ENCODE measurements around the gene AKT2. TPM values are rescaled to one million over a fixed set of nuclear protein-coding genes. Genes with fewer than 3 reads are reported as not detected.

The AKT2 gene
- total RNA-seq, 1 experiment from 2014 or later: 150 TPM

GRCh38 chr19:40269216-40269940 is 15.8 kb downstream of the AKT2 start:
- H2AFZ ChIP-seq (ENCODE audit: low read length): no peak overlapping the region
- no peak overlapping the region for H4K91ac ChIP-seq (ENCODE audit: insufficient read length, low read depth, low read length)
- DNase-seq: no peak
- H2BK15ac ChIP-seq (ENCODE audit: low read depth, low read length): no peak overlapping the region
- peaks cover 38 to 44% of the 10 kb centered on the region in 2 experiments for H3K4me1 Mint-ChIP-seq
- peaks cover 10 to 18% (median 13%) of the 10 kb centered on the region in 3 experiments; a peak in 6 of 7 replicates for H3K36me3 Mint-ChIP-seq (ENCODE audit: insufficient read depth in 1 of 3, low read depth in 3 of 3)
- no peak overlapping the region for H2BK12ac ChIP-seq (ENCODE audit: insufficient read length, low read depth, low read length)
- no peaks in the 10 kb centered on the region for H3K27me3 ChIP-seq (ENCODE audit: insufficient read depth, low read length)
- no peaks in the 10 kb centered on the region for H3K79me1 ChIP-seq (ENCODE audit: insufficient read depth, low read depth, low read length, poor library complexity, severe bottlenecking)
- H3K9ac ChIP-seq (ENCODE audit: extremely low read depth, insufficient read length, low read length): no peak overlapping the region
- H3K9me3 Mint-ChIP-seq: no peaks in the 10 kb centered on the region
- H3K56ac ChIP-seq (ENCODE audit: insufficient read length, low read depth, low read length): no peak overlapping the region
- no peak overlapping the region for H2BK20ac ChIP-seq (ENCODE audit: low read depth, low read length, poor library complexity, severe bottlenecking)
- H3T11ph ChIP-seq (ENCODE audit: low read length): no peak overlapping the region
- no peaks in the 10 kb centered on the region; the same call in 1 of the 2 replicates for H3K27me3 Mint-ChIP-seq (ENCODE audit: low read depth)
- no peak overlapping the region for H3K18ac ChIP-seq (ENCODE audit: insufficient read length, low read depth, low read length)
- no peak overlapping the region for H4K5ac ChIP-seq (ENCODE audit: insufficient read length, low read depth, low read length)
- no peak overlapping the region for H3K14ac ChIP-seq (ENCODE audit: insufficient read depth, low read length)
- no peak overlapping the region for H3K4me3 Mint-ChIP-seq
- H3K27ac Mint-ChIP-seq: peak overlapping the region; percentile 61 to 72 (median 67); a peak in 5 of 7 replicates
- H2BK120ac ChIP-seq (ENCODE audit: low read depth, low read length, poor library complexity, severe bottlenecking): no peak overlapping the region
- H4K20me1 ChIP-seq (ENCODE audit: control insufficient read depth, insufficient read depth, insufficient read length): no peaks in the 10 kb centered on the region
- H3K23ac ChIP-seq (ENCODE audit: insufficient read length, low read depth, low read length): no peak overlapping the region
- WGBS (ENCODE audit: extremely low coverage, insufficient read length, low lambda C conversion rate): no CpG with 5 or more reads among the region's 11 CpGs
- no peak overlapping the region for H2AK5ac ChIP-seq (ENCODE audit: insufficient read length, low read length)
- no peak overlapping the region for H2BK5ac ChIP-seq (ENCODE audit: insufficient read length, low read length)
- H3K27ac ChIP-seq (ENCODE audit: insufficient read length, low read depth, low read length): no peak overlapping the region
- no peaks in the 10 kb centered on the region for H3K4me1 ChIP-seq (ENCODE audit: insufficient read depth, low read length)
- no peaks in the 10 kb centered on the region; the same call in 1 of the 2 replicates for H3K79me2 ChIP-seq (ENCODE audit: insufficient read depth, low read length)
- no peak overlapping the region for H4K8ac ChIP-seq (replicated peaks; ENCODE audit: insufficient read length, low read depth, low read length)
- TF ChIP-seq, protein P1, sequence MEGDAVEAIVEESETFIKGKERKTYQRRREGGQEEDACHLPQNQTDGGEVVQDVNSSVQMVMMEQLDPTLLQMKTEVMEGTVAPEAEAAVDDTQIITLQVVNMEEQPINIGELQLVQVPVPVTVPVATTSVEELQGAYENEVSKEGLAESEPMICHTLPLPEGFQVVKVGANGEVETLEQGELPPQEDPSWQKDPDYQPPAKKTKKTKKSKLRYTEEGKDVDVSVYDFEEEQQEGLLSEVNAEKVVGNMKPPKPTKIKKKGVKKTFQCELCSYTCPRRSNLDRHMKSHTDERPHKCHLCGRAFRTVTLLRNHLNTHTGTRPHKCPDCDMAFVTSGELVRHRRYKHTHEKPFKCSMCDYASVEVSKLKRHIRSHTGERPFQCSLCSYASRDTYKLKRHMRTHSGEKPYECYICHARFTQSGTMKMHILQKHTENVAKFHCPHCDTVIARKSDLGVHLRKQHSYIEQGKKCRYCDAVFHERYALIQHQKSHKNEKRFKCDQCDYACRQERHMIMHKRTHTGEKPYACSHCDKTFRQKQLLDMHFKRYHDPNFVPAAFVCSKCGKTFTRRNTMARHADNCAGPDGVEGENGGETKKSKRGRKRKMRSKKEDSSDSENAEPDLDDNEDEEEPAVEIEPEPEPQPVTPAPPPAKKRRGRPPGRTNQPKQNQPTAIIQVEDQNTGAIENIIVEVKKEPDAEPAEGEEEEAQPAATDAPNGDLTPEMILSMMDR (conservative IDR thresholded peaks at IDR 0.05): no peak
- no peaks in the 10 kb centered on the region for H3K23me2 ChIP-seq (ENCODE audit: insufficient read length, low read depth, low read length, poor library complexity, severe bottlenecking)
- H3K4me2 ChIP-seq (ENCODE audit: insufficient read depth, insufficient read length, low read length): no peak overlapping the region
- H3K9me3 ChIP-seq (ENCODE audit: control insufficient read depth, low read depth, low read length): no peaks in the 10 kb centered on the region
- no peak overlapping the region for H3K4ac ChIP-seq (ENCODE audit: low read depth, low read length)
